Activated CD8-positive, alpha-beta T cell treated with anti-CD3 and anti-CD28 coated beads, Interleukin-2, amount 10 ng/mL, durations not matched to agents 7 days and 5 days (primary cell): ENCODE measurements around the gene FTSJ3. TPM values are rescaled to one million over a fixed set of nuclear protein-coding genes. Genes with fewer than 3 reads are reported as not detected.

Source experiments
- ATAC-seq: fragments of 150-1000 bp; cut with Tn5 transposase; one replicate; pipeline ENCODE4 v1.10.0; 2021; ENCODE audit warnings: moderate library complexity
- CTCF ChIA-PET: fragments of 350-600 bp; sonication (Branson Sonifier 250); formaldehyde crosslinking; loops from one replicate; lab custom pipeline; 2021; ENCODE audit warnings: antibody characterized with exemption; lab: Charles Lee
- POLR2A ChIA-PET: fragments of 350-600 bp; sonication (Branson Sonifier 250); formaldehyde crosslinking; loops from one replicate; lab custom pipeline; 2021; ENCODE audit warnings: antibody characterized with exemption; lab: Charles Lee
- DNase-seq: peaks from one replicate; pipeline ENCODE4 v3.0.0-alpha.2; 2020
- H3K27ac Mint-ChIP-seq: one replicate; pipeline ENCODE4 v1.8.0; 2021; ENCODE audit warnings: mild to moderate bottlenecking, mixed read lengths
- H3K27me3 Mint-ChIP-seq: one replicate; pipeline ENCODE4 v1.8.0; 2021; ENCODE audit warnings: low read depth, mixed read lengths
- H3K36me3 Mint-ChIP-seq: one replicate; pipeline ENCODE4 v1.8.0; 2021; ENCODE audit warnings: low read depth, mixed read lengths
- H3K4me1 Mint-ChIP-seq: one replicate; pipeline ENCODE4 v1.8.0; 2021; ENCODE audit warnings: low read depth, mixed read lengths
- H3K4me3 Mint-ChIP-seq: one replicate; pipeline ENCODE4 v1.8.0; 2021; ENCODE audit warnings: mild to moderate bottlenecking, mixed read lengths
- H3K9me3 Mint-ChIP-seq: one replicate; pipeline ENCODE4 v1.8.0; 2022; ENCODE audit warnings: mixed read lengths; ENCODE audit not compliant: insufficient read depth
- total RNA-seq, 2 experiments: library from RNA; stranded (reverse); gene quantifications; one replicate each; pipeline ENCODE4 v1.2.3, GENCODE V29; 2021

Gene FTSJ3
- total RNA-seq, 2 experiments from 2014 or later, result 58.7 to 62.2 TPM

GRCh38 chr17:63826468-63827001 is 928 bp downstream of the FTSJ3 start:
- DNase-seq (no peak), ATAC-seq (peak; percentile 14)
- ChIA-PET CTCF (interaction anchor here (0.8 to 2.8 kb wide), 6 partner anchors 8 to 53 kb away, joined by 3 to 11 read pairs (median 8); partner anchors contain the start of genes CCDC47 and DDX42), POLR2A (interaction anchor here (0.6 to 11.3 kb wide), 6 partner anchors 14 to 129 kb away, joined by 3 to 124 read pairs (median 10); partner anchors contain the start of genes CCDC47, DDX42 and SMARCD2)
- H3K4me3 Mint-ChIP-seq, result peak overlapping the region; percentile 97
- no peaks in the 10 kb centered on the region for H3K9me3 Mint-ChIP-seq
- H3K4me1 Mint-ChIP-seq, result peaks cover 78% of the 10 kb centered on the region
- peaks cover 86% of the 10 kb centered on the region for H3K36me3 Mint-ChIP-seq
- peak overlapping the region; percentile 100 for H3K27ac Mint-ChIP-seq
- H3K27me3 Mint-ChIP-seq, result no peaks in the 10 kb centered on the region

DNA sequence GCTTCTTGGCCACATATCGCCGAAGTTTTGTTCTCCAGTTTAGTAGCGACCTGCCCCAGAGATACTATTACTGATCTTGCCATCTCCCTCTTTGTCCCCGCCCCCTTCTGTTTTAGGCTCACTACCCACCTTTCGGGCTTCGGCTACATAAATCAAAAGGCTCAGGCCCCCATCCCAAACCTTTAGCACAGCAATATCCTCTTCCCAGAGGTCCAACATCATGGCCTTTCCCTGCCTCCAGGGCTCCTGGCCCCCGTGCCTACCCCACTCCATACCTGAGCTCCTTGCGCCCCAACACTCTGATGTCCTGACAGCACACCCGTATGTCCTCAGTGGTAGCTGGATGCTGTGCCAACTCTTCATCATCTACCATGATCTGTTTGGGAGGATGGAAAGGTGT is 3.1 kb downstream of the FTSJ3 start:
- no peaks in the 10 kb centered on the region for H3K27me3 Mint-ChIP-seq
- H3K4me3 Mint-ChIP-seq, result no peak overlapping the region
- H3K4me1 Mint-ChIP-seq, result peaks cover 60% of the 10 kb centered on the region
- CTCF ChIA-PET, result interaction anchor here (0.7 to 1.5 kb wide), 3 partner anchors 10 to 51 kb away, joined by 3 read pairs; partner anchors contain the start of genes CCDC47 and DDX42
- peak overlapping the region; percentile 35 for H3K27ac Mint-ChIP-seq
- no peak for ATAC-seq
- H3K36me3 Mint-ChIP-seq, result peaks cover 83% of the 10 kb centered on the region
- H3K9me3 Mint-ChIP-seq, result no peaks in the 10 kb centered on the region
- POLR2A ChIA-PET, result interaction anchor here (1.3 to 11.3 kb wide), 2 partner anchors 17 to 130 kb away, joined by 3 to 124 read pairs; partner anchors contain the start of gene SMARCD2
- DNase-seq, result no peak

DNA sequence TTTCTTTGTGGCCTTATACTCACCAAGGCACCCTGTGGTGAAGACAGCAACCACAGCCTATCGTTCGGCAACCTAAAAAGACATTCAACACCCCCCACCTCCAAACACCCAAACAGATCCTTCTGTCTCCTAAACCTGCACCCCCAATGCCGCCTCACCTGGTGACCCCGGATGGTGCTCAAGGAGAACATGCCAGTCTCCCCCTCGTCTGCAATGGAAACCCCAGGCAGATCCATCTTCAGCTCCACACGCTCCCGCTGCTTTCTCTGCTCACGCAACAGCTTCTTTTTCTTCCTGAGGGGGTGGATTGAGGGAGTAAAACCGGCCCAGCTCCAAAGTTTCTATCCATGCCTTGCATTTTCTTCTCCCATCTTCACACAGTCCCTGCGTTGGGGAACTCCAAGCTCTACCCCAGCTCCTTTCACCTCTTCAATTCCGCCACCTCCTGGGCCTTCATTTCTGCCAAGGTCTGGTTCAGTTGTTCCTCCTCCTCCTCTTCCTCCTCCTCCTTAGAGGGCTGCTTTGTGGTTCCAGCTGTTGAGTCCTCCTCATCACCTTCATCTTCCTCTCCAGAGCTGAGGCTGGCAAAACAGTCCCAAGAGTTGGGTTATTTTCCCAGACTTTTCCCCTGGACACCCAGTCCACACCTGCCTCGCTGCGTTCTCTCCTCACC is 3.7 kb downstream of the FTSJ3 start:
- ATAC-seq (no peak), DNase-seq (no peak)
- no peak overlapping the region for H3K4me3 Mint-ChIP-seq
- no peaks in the 10 kb centered on the region for H3K27me3 Mint-ChIP-seq
- H3K27ac Mint-ChIP-seq, result peak overlapping the region; percentile 41
- POLR2A ChIA-PET, result interaction anchor here (1.3 to 11.3 kb wide), 2 partner anchors 18 to 130 kb away, joined by 3 to 124 read pairs; partner anchors contain the start of gene SMARCD2
- peaks cover 82% of the 10 kb centered on the region for H3K36me3 Mint-ChIP-seq
- CTCF ChIA-PET, result interaction anchor here (0.7 to 1.5 kb wide), 3 partner anchors 11 to 50 kb away, joined by 3 read pairs; partner anchors contain the start of genes CCDC47 and DDX42
- H3K9me3 Mint-ChIP-seq, result no peaks in the 10 kb centered on the region
- H3K4me1 Mint-ChIP-seq, result peaks cover 58% of the 10 kb centered on the region

DNA sequence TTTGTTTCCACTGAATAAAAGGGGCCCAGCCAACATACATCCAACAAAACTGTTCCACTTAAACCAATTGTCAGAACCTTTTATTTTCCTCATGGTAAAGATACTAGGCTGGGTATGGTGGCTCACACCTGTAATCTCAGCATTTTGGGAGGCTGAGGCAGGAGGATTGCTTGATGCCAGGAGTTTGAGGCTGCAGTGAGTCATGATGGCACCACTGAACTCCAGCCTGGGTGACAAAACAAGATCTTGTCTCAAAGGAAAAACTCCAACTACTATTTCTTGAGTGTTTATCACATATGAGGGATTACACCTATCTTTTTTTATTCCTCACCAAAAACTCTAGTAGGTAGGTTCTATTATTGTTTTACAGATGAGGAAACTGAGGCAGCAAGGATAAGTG is 4.9 kb downstream of the FTSJ3 start:
- no peaks in the 10 kb centered on the region for H3K9me3 Mint-ChIP-seq
- H3K36me3 Mint-ChIP-seq, result peaks cover 88% of the 10 kb centered on the region
- peaks cover 49% of the 10 kb centered on the region for H3K4me1 Mint-ChIP-seq
- H3K4me3 Mint-ChIP-seq, result no peak overlapping the region
- CTCF ChIA-PET, result no interaction called here
- DNase-seq, result no peak
- POLR2A ChIA-PET, result no interaction called here
- peak overlapping the region; percentile 36 for H3K27ac Mint-ChIP-seq
- no peak for ATAC-seq
- H3K27me3 Mint-ChIP-seq, result no peaks in the 10 kb centered on the region

- CTCF ChIA-PET, result interaction anchor here (1.6 kb wide), 1 partner anchor 13 kb away, joined by 4 read pairs; no protein-coding TSS in a partner anchor
- no peaks in the 10 kb centered on the region for H3K27me3 Mint-ChIP-seq
- H3K27ac Mint-ChIP-seq, result peak overlapping the region; percentile 48
- ATAC-seq (no peak), DNase-seq (peak; percentile 12)
- POLR2A ChIA-PET, result interaction anchor here (0.6 to 1.5 kb wide), 4 partner anchors 13 to 129 kb away, joined by 3 to 4 read pairs (median 3); no protein-coding TSS in a partner anchor
- no peaks in the 10 kb centered on the region for H3K9me3 Mint-ChIP-seq
- H3K36me3 Mint-ChIP-seq, result peaks cover 87% of the 10 kb centered on the region
- H3K4me1 Mint-ChIP-seq, result peaks cover 50% of the 10 kb centered on the region
- H3K4me3 Mint-ChIP-seq, result no peak overlapping the region
These were observed 5.7 kb downstream of the FTSJ3 start for GRCh38 chr17:63821804-63822203.

GRCh38 chr17:63820963-63821561 is 6.4 kb downstream of the FTSJ3 start:
- H3K4me1 Mint-ChIP-seq, result peaks cover 44% of the 10 kb centered on the region
- no peak for ATAC-seq
- POLR2A ChIA-PET, result interaction anchor here (0.6 to 1.9 kb wide), 6 partner anchors 11 to 128 kb away, joined by 3 to 5 read pairs (median 4); no protein-coding TSS in a partner anchor
- H3K27ac Mint-ChIP-seq, result peak overlapping the region; percentile 74
- CTCF ChIA-PET, result interaction anchor here (1.0 to 1.6 kb wide), 3 partner anchors 9 to 68 kb away, joined by 3 to 4 read pairs (median 3); no protein-coding TSS in a partner anchor
- peaks cover 88% of the 10 kb centered on the region for H3K36me3 Mint-ChIP-seq
- DNase-seq, result no peak
- peak overlapping the region; percentile 54 for H3K4me3 Mint-ChIP-seq
- no peaks in the 10 kb centered on the region for H3K27me3 Mint-ChIP-seq
- no peaks in the 10 kb centered on the region for H3K9me3 Mint-ChIP-seq

DNA sequence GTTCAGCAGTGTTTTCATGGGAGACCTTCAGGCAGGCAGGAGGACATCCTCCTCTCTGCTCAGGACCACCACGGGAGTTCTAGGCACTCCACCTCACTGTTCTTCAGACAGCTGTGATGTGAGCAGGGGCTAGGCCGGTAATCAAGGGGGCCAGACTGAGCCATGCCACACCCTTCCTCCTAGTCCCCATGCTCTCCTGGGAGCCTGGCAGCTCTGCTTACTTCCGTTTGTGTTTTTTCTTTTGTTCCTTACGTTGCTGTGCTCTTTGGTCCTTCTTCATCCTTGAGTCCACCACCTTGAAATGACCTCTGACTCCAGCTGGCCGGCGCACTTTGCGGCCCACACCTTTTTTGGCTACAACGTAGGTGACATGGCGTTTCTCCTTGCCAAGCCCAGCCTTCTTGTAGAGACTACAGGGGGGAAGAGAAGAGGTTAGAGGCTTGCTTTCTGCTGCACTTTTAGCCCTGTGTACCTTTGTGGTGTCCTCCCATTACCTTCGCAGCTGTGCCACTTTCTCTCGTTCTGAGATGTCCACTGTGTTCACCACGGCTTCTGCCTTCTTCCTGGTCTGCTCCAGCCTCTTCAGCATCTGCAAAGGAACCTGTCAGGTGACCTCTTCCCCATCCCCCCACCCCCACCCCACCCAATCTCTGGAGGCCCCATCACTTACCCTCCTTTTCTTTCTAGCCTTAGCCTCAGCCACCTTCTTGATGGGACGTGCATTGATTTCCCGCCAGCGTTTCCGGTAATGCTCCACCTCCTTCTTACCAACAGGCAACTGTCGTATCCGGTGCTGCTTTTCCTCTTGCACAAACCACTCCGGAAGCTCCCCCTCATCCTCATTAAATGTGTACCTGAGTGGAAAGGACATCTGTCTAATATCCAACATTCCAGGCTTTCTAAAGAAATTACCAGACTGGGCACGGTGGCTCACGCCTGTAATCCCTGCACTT is 7.6 kb downstream of the FTSJ3 start:
- POLR2A ChIA-PET, result interaction anchor here (1.4 to 1.9 kb wide), 3 partner anchors 11 to 127 kb away, joined by 3 to 7 read pairs (median 5); no protein-coding TSS in a partner anchor
- Mint-ChIP-seq H3K36me3 (peaks cover 88% of the 10 kb centered on the region), H3K27me3 (no peaks in the 10 kb centered on the region), H3K4me3 (peak overlapping the region; percentile 25), H3K9me3 (no peaks in the 10 kb centered on the region), H3K4me1 (peaks cover 32% of the 10 kb centered on the region), H3K27ac (peak overlapping the region; percentile 72)
- CTCF ChIA-PET, result interaction anchor here (1.0 to 1.6 kb wide), 5 partner anchors 8 to 69 kb away, joined by 3 to 5 read pairs (median 3); no protein-coding TSS in a partner anchor
- DNase-seq (no peak), ATAC-seq (no peak)

GRCh38 chr17:63819131-63819530 is 8.3 kb downstream of the FTSJ3 start:
- ATAC-seq, result no peak
- CTCF ChIA-PET, result interaction anchor here (1.4 to 1.5 kb wide), 2 partner anchors 9 to 15 kb away, joined by 3 to 5 read pairs; no protein-coding TSS in a partner anchor
- H3K27ac Mint-ChIP-seq, result peak overlapping the region; percentile 41
- peak overlapping the region; percentile 25 for H3K4me3 Mint-ChIP-seq
- POLR2A ChIA-PET, result interaction anchor here (0.5 to 1.8 kb wide), 2 partner anchors 12 to 208 kb away, joined by 4 to 7 read pairs; no protein-coding TSS in a partner anchor
- no peak for DNase-seq
- H3K9me3 Mint-ChIP-seq, result no peaks in the 10 kb centered on the region
- H3K4me1 Mint-ChIP-seq, result peaks cover 26% of the 10 kb centered on the region
- peaks cover 86% of the 10 kb centered on the region for H3K36me3 Mint-ChIP-seq
- H3K27me3 Mint-ChIP-seq, result no peaks in the 10 kb centered on the region

GRCh38 chr17:63817736-63818385 is 9.6 kb downstream of the FTSJ3 start:
- Mint-ChIP-seq H3K4me3 (no peak overlapping the region), H3K9me3 (no peaks in the 10 kb centered on the region), H3K27me3 (no peaks in the 10 kb centered on the region), H3K4me1 (peaks cover 16% of the 10 kb centered on the region), H3K27ac (no peak overlapping the region), H3K36me3 (peaks cover 85% of the 10 kb centered on the region)
- DNase-seq, result no peak
- CTCF ChIA-PET, result interaction anchor here (0.9 kb wide), 1 partner anchor 10 kb away, joined by 3 read pairs; no protein-coding TSS in a partner anchor
- no peak for ATAC-seq
- POLR2A ChIA-PET, result interaction anchor here (0.9 kb wide), 1 partner anchor 45 kb away, joined by 6 read pairs; the partner anchor contains the start of gene CCDC47

GRCh38 chr17:63816669-63817068 is 10.8 kb downstream of the FTSJ3 start:
- H3K4me1 Mint-ChIP-seq, result peaks cover 10% of the 10 kb centered on the region
- ChIA-PET POLR2A (no interaction called here), CTCF (interaction anchor here (1.2 to 1.6 kb wide), 2 partner anchors 12 to 18 kb away, joined by 4 to 6 read pairs; no protein-coding TSS in a partner anchor)
- H3K27ac Mint-ChIP-seq, result no peak overlapping the region
- no peaks in the 10 kb centered on the region for H3K9me3 Mint-ChIP-seq
- peaks cover 85% of the 10 kb centered on the region for H3K36me3 Mint-ChIP-seq
- no peak overlapping the region for H3K4me3 Mint-ChIP-seq
- ATAC-seq (no peak), DNase-seq (no peak)
- H3K27me3 Mint-ChIP-seq, result no peaks in the 10 kb centered on the region
